MCF 10A (cell line): ENCODE measurements around the gene SAMHD1. TPM values are rescaled to one million over a fixed set of nuclear protein-coding genes. Genes with fewer than 3 reads are reported as not detected.
A peak's percentile ranks its signal among the peaks of the same experiment; 100 is the strongest.
"Not testable (repeated sequence)": the region's sequence is repeated elsewhere in the genome, so short reads cannot be mapped to it uniquely, and the experiment has no call there.

Source experiments
- BruUV-seq: library from RNA; stranded (reverse); fragments of 400-500 nt; replicated peaks from 2 replicates; lab custom pipeline; 2021; lab: Mats Ljungman, UMichigan
- CTCF ChIA-PET: fragments of 300-600 bp; sonication (Branson Sonifier 250); formaldehyde crosslinking; extraction: SDS; loops from one replicate; lab custom pipeline; 2021; ENCODE audit warnings: antibody characterized with exemption, inconsistent platforms; lab: Yijun Ruan, JAX
- POLR2A ChIA-PET: fragments of 300-600, 350-650 bp; sonication (Branson Sonifier 250); formaldehyde crosslinking; extraction: SDS; loops from one replicate; lab custom pipeline; 2020; ENCODE audit warnings: antibody characterized with exemption, inconsistent platforms; lab: Yijun Ruan, JAX
- DNase-seq: peaks from one replicate; pipeline ENCODE4 v3.0.0-alpha.2; 2018; ENCODE audit not compliant: unreplicated experiment
- H3K27ac Mint-ChIP-seq: one replicate; pipeline ENCODE4 v1.8.0; 2022; ENCODE audit warnings: mild to moderate bottlenecking, low read depth, mixed read lengths; ENCODE audit not compliant: unreplicated experiment
- H3K27me3 Mint-ChIP-seq: one replicate; pipeline ENCODE4 v1.8.0; 2022; ENCODE audit warnings: mixed read lengths; ENCODE audit not compliant: insufficient read depth, unreplicated experiment
- H3K36me3 Mint-ChIP-seq: one replicate; pipeline ENCODE4 v1.8.0; 2022; ENCODE audit warnings: mild to moderate bottlenecking, moderate library complexity, mixed read lengths; ENCODE audit not compliant: insufficient read depth, unreplicated experiment
- H3K4me1 Mint-ChIP-seq: one replicate; pipeline ENCODE4 v1.8.0; 2022; ENCODE audit warnings: mixed read lengths; ENCODE audit not compliant: insufficient read depth, unreplicated experiment
- H3K4me3 Mint-ChIP-seq: one replicate; pipeline ENCODE4 v1.8.0; 2022; ENCODE audit warnings: mild to moderate bottlenecking, moderate library complexity, mixed read lengths; ENCODE audit not compliant: unreplicated experiment
- H3K9me3 Mint-ChIP-seq: one replicate; pipeline ENCODE4 v1.8.0; 2022; ENCODE audit warnings: mixed read lengths; ENCODE audit not compliant: unreplicated experiment
- intact Hi-C: fragments of 100-400 bp; cut with micrococcal nuclease; formaldehyde crosslinking; loops from 2 replicates; pipeline ENCODE4 v1.14.1; 2022
- total RNA-seq: library from RNA; stranded (reverse); gene quantifications from 2 replicates; pipeline ENCODE4 v1.2.3, GENCODE V29; 2022
- TF ChIP-seq, protein P1 (sequence below): fragments of 200-600 bp; IDR thresholded peaks from one replicate; pipeline ENCODE4 v1.8.0; 2022; ENCODE audit warnings: antibody characterized with exemption, mild to moderate bottlenecking; ENCODE audit not compliant: unreplicated experiment

Gene SAMHD1
- total RNA-seq, 1 experiment from 2014 or later, result 2.6 TPM

DNA sequence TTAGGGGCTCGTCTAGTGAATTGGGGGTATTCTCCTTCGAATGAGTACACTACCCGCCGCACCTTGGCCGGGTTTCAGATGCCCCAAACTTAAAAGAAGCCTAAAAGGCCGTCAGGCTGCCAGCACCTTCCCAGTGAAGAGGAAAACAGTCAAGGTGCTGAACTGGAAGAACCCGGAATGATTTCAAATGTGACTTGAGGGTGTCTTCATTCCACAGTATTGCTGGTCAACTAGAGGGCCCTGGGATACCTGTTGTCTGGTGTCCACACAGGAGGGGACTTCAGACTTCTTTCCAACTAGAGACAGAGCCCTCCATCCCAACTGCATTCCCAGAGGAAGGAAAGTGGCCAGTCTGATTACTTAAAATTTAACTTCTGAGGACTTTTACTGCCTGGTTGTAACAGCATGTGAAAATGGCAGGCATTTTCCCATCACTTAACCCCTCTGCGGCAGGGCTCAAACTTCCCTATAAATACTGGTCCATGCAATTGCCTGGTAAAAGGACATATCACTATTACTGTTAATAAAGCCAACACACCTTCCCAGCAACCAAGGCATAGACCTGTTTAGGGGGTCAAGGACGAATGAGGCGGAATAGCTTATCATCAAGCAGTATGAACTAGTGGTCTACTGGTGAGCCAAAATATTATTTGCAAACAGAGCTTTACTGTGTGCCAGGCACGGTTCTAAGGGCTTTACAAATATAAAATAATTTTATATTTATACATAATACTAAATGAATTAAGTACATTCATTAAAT lies 651 bp upstream of the SAMHD1 start:
- BruUV-seq, result no TSS peak
- H3K9me3 Mint-ChIP-seq, result no peaks in the 10 kb centered on the region
- H3K4me1 Mint-ChIP-seq, result peaks cover 8% of the 10 kb centered on the region
- TF ChIP-seq, protein P1, sequence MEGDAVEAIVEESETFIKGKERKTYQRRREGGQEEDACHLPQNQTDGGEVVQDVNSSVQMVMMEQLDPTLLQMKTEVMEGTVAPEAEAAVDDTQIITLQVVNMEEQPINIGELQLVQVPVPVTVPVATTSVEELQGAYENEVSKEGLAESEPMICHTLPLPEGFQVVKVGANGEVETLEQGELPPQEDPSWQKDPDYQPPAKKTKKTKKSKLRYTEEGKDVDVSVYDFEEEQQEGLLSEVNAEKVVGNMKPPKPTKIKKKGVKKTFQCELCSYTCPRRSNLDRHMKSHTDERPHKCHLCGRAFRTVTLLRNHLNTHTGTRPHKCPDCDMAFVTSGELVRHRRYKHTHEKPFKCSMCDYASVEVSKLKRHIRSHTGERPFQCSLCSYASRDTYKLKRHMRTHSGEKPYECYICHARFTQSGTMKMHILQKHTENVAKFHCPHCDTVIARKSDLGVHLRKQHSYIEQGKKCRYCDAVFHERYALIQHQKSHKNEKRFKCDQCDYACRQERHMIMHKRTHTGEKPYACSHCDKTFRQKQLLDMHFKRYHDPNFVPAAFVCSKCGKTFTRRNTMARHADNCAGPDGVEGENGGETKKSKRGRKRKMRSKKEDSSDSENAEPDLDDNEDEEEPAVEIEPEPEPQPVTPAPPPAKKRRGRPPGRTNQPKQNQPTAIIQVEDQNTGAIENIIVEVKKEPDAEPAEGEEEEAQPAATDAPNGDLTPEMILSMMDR, result no peak
- H3K4me3 Mint-ChIP-seq, result peak overlapping the region; percentile 87
- no peaks in the 10 kb centered on the region for H3K27me3 Mint-ChIP-seq
- ChIA-PET CTCF (interaction anchor here (0.5 kb wide), 1 partner anchor 75 kb away, joined by 4 read pairs; no protein-coding TSS in a partner anchor), POLR2A (interaction anchor here (0.7 kb wide), 1 partner anchor 203 kb away, joined by 3 read pairs; no protein-coding TSS in a partner anchor)
- no peak for DNase-seq
- intact Hi-C loops, result no loop called here
- H3K36me3 Mint-ChIP-seq, result no peaks in the 10 kb centered on the region
- peak overlapping the region; percentile 69 for H3K27ac Mint-ChIP-seq

- H3K27me3 Mint-ChIP-seq, result no peaks in the 10 kb centered on the region
- ChIA-PET POLR2A (interaction anchor here (0.7 kb wide), 1 partner anchor 56 kb away, joined by 3 read pairs; no protein-coding TSS in a partner anchor), CTCF (interaction anchor here (0.6 kb wide), 1 partner anchor 147 kb away, joined by 4 read pairs; no protein-coding TSS in a partner anchor)
- intact Hi-C loops, result no loop called here
- H3K4me1 Mint-ChIP-seq, result peaks cover 11% of the 10 kb centered on the region
- peak overlapping the region; percentile 87 for H3K4me3 Mint-ChIP-seq
- peak; percentile 44 for DNase-seq
- no peak overlapping the region for H3K27ac Mint-ChIP-seq
- TF ChIP-seq, protein P1, result peak; percentile 3
- no peaks in the 10 kb centered on the region for H3K9me3 Mint-ChIP-seq
- BruUV-seq, result no TSS peak
- H3K36me3 Mint-ChIP-seq, result no peaks in the 10 kb centered on the region
These were observed 902 bp downstream of the SAMHD1 start for GRCh38 chr20:36950414-36951197.

GRCh38 chr20:36941401-36941835 lies 10.1 kb downstream of the SAMHD1 start:
- BruUV-seq, result no TSS peak
- ChIA-PET CTCF (interaction anchor here (0.6 kb wide), 2 partner anchors 48 to 763 kb away, joined by 3 read pairs; no protein-coding TSS in a partner anchor), POLR2A (no interaction called here)
- no peak for DNase-seq
- Mint-ChIP-seq H3K4me1 (no peaks in the 10 kb centered on the region), H3K4me3 (no peak overlapping the region), H3K27ac (no peak overlapping the region), H3K36me3 (no peaks in the 10 kb centered on the region), H3K27me3 (no peaks in the 10 kb centered on the region), H3K9me3 (no peaks in the 10 kb centered on the region)
- TF ChIP-seq, protein P1, result no peak
- intact Hi-C loops, result no loop called here

- ChIA-PET POLR2A (interaction anchor here (0.9 kb wide), 1 partner anchor 10 kb away, joined by 4 read pairs; no protein-coding TSS in a partner anchor), CTCF (interaction anchor here (0.8 kb wide), 1 partner anchor 17 kb away, joined by 3 read pairs; no protein-coding TSS in a partner anchor)
- no TSS peak for BruUV-seq
- TF ChIP-seq, protein P1, result no peak
- Mint-ChIP-seq H3K36me3 (no peaks in the 10 kb centered on the region), H3K27ac (no peak overlapping the region), H3K4me1 (no peaks in the 10 kb centered on the region), H3K4me3 (no peak overlapping the region), H3K27me3 (no peaks in the 10 kb centered on the region), H3K9me3 (no peaks in the 10 kb centered on the region)
- no peak for DNase-seq
- intact Hi-C loops, result no loop called here
These were observed 14.1 kb downstream of the SAMHD1 start for GRCh38 chr20:36937402-36937770.

GRCh38 chr20:36936761-36937401 lies 14.6 kb downstream of the SAMHD1 start:
- intact Hi-C loops, H3K36me3 Mint-ChIP-seq, H3K9me3 Mint-ChIP-seq, H3K4me1 Mint-ChIP-seq, H3K27me3 Mint-ChIP-seq, H3K4me3 Mint-ChIP-seq, BruUV-seq, DNase-seq, H3K27ac Mint-ChIP-seq: not testable (repeated sequence)
- ChIA-PET CTCF (interaction anchor here (0.6 to 1.5 kb wide), 3 partner anchors 17 to 173 kb away, joined by 3 to 4 read pairs (median 3); no protein-coding TSS in a partner anchor), POLR2A (interaction anchor here (0.7 to 0.9 kb wide), 2 partner anchors 11 to 40 kb away, joined by 4 read pairs; no protein-coding TSS in a partner anchor)
